WTC11 (cell line): ENCODE data around the gene BET1. TPM values are rescaled to one million over a fixed set of nuclear protein-coding genes. Genes with fewer than 3 reads are reported as not detected.

ENCODE experiments used
- ATAC-seq: fragments of 200-7000 bp; cut with Tn5 transposase; 2 replicates; pipeline ENCODE4 v1.10.0; 2021; ENCODE audit warnings: mild to moderate bottlenecking, moderate library complexity
- CTCF ChIA-PET: fragments of 300-600 bp; sonication (Branson Sonifier 250); formaldehyde crosslinking; loops from one replicate; lab custom pipeline; 2021; ENCODE audit warnings: antibody characterized with exemption; lab: Charles Lee
- POLR2A ChIA-PET: fragments of 350-600 bp; sonication (Branson Sonifier 250); formaldehyde crosslinking; loops from one replicate; lab custom pipeline; 2021; ENCODE audit warnings: antibody characterized with exemption; lab: Charles Lee
- DNase-seq: peaks from one replicate; pipeline ENCODE4 v3.0.0; 2021; ENCODE audit warnings: low spot score
- H3K27ac Mint-ChIP-seq: 2 replicates; pipeline ENCODE4 v1.8.0; 2021; ENCODE audit warnings: mixed read lengths
- H3K27me3 Mint-ChIP-seq: 2 replicates; pipeline ENCODE4 v1.8.0; 2021; ENCODE audit warnings: low read depth, mild to moderate bottlenecking, moderate library complexity, mixed read lengths
- H3K36me3 Mint-ChIP-seq: 2 replicates; pipeline ENCODE4 v1.8.0; 2021; ENCODE audit warnings: mixed read lengths
- H3K4me1 Mint-ChIP-seq: 2 replicates; pipeline ENCODE4 v1.8.0; 2022; ENCODE audit warnings: mixed read lengths
- H3K4me3 Mint-ChIP-seq: 2 replicates; pipeline ENCODE4 v1.8.0; 2021; ENCODE audit warnings: mild to moderate bottlenecking, moderate library complexity, mixed read lengths
- H3K9me3 Mint-ChIP-seq: 2 replicates; pipeline ENCODE4 v1.8.0; 2021; ENCODE audit warnings: mixed read lengths
- AFF4 ChIP-seq: sonication (generic); formaldehyde crosslinking; IDR thresholded peaks from 2 replicates; pipeline ENCODE4 v1.8.1; 2023; ENCODE audit warnings: mild to moderate bottlenecking, missing genetic modification reagents, borderline replicate concordance
- ARID4B ChIP-seq: sonication (generic); formaldehyde crosslinking; IDR thresholded peaks from 2 replicates; pipeline ENCODE4 v1.8.0; 2023; ENCODE audit warnings: missing genetic modification reagents, mild to moderate bottlenecking, borderline replicate concordance
- CBFB ChIP-seq: sonication (generic); formaldehyde crosslinking; IDR thresholded peaks from 2 replicates; pipeline ENCODE4 v1.8.1; 2022; ENCODE audit warnings: mild to moderate bottlenecking, low read depth, missing genetic modification reagents
- E2F5 ChIP-seq: sonication (generic); formaldehyde crosslinking; IDR thresholded peaks from 2 replicates; pipeline ENCODE4 v1.8.1; 2022; ENCODE audit warnings: mild to moderate bottlenecking, moderate library complexity, missing genetic modification reagents
- ETV6 ChIP-seq: sonication (generic); formaldehyde crosslinking; IDR thresholded peaks from 2 replicates; pipeline ENCODE4 v1.8.1; 2022; ENCODE audit warnings: mild to moderate bottlenecking, missing genetic modification reagents
- GTF2I ChIP-seq: fragments of 250-450 bp; sonication (Bioruptor Pico); conservative IDR thresholded peaks from 2 replicates; pipeline ENCODE4 v1.4.0; 2021; ENCODE audit warnings: mild to moderate bottlenecking
- HMGXB4 ChIP-seq: sonication (generic); formaldehyde crosslinking; IDR thresholded peaks from 2 replicates; pipeline ENCODE4 v1.8.1; 2023; ENCODE audit warnings: mild to moderate bottlenecking, moderate library complexity, missing genetic modification reagents
- IRF2 ChIP-seq: sonication (generic); formaldehyde crosslinking; IDR thresholded peaks from 2 replicates; pipeline ENCODE4 v1.8.0; 2022; ENCODE audit warnings: low read depth, missing genetic modification reagents, borderline replicate concordance
- JAZF1 ChIP-seq: fragments of 250-450 bp; sonication (Bioruptor Pico); IDR thresholded peaks from 2 replicates; pipeline ENCODE4 v1.9.0; 2021; ENCODE audit warnings: moderate library complexity, mild to moderate bottlenecking, inconsistent platforms
- JUN ChIP-seq: sonication (generic); formaldehyde crosslinking; IDR thresholded peaks from 2 replicates; pipeline ENCODE4 v1.8.0; 2023; ENCODE audit warnings: mild to moderate bottlenecking, missing genetic modification reagents
- MLX ChIP-seq: sonication (generic); formaldehyde crosslinking; IDR thresholded peaks from 2 replicates; pipeline ENCODE4 v1.8.1; 2023; ENCODE audit warnings: mild to moderate bottlenecking, missing genetic modification reagents, moderate library complexity
- NFE2L1 ChIP-seq: sonication (generic); formaldehyde crosslinking; IDR thresholded peaks from 2 replicates; pipeline ENCODE4 v1.8.1; 2023; ENCODE audit warnings: missing genetic modification reagents
- NR1H2 ChIP-seq: sonication (generic); formaldehyde crosslinking; IDR thresholded peaks from 2 replicates; pipeline ENCODE4 v1.9.0; 2021; ENCODE audit warnings: mild to moderate bottlenecking, moderate library complexity, missing genetic modification reagents
- NR2C2 ChIP-seq: sonication (generic); formaldehyde crosslinking; IDR thresholded peaks from 2 replicates; pipeline ENCODE4 v1.8.0; 2022; ENCODE audit warnings: mild to moderate bottlenecking, missing genetic modification reagents
- RELA ChIP-seq: sonication (generic); formaldehyde crosslinking; IDR thresholded peaks from 2 replicates; pipeline ENCODE4 v1.8.1; 2022; ENCODE audit warnings: missing genetic modification reagents, mild to moderate bottlenecking, borderline replicate concordance
- SMAD4 ChIP-seq: sonication (generic); formaldehyde crosslinking; IDR thresholded peaks from 2 replicates; pipeline ENCODE4 v1.8.0; 2022; ENCODE audit warnings: mild to moderate bottlenecking, missing genetic modification reagents
- TEAD1 ChIP-seq: sonication (generic); formaldehyde crosslinking; IDR thresholded peaks from 2 replicates; pipeline ENCODE4 v1.8.0; 2022; ENCODE audit warnings: mild to moderate bottlenecking, missing genetic modification reagents
- ZMAT4 ChIP-seq: fragments of 250-450 bp; sonication (Bioruptor Pico); IDR thresholded peaks from 2 replicates; pipeline ENCODE4 v1.9.0; 2021; ENCODE audit warnings: mild to moderate bottlenecking
- ZNF121 ChIP-seq: sonication (generic); formaldehyde crosslinking; IDR thresholded peaks from 2 replicates; pipeline ENCODE4 v1.8.0; 2023; ENCODE audit warnings: missing genetic modification reagents
- ZNF263 ChIP-seq: sonication (generic); formaldehyde crosslinking; IDR thresholded peaks from 2 replicates; pipeline ENCODE4 v1.8.1; 2022; ENCODE audit warnings: low read depth, mild to moderate bottlenecking, moderate library complexity, missing genetic modification reagents
- ZNF671 ChIP-seq: fragments of 250-450 bp; sonication (Bioruptor Pico); IDR thresholded peaks from 2 replicates; pipeline ENCODE4 v1.8.0; 2021; ENCODE audit warnings: mild to moderate bottlenecking
- total RNA-seq: library from RNA; stranded (reverse); gene quantifications from 3 replicates; pipeline ENCODE4 v1.2.3, GENCODE V29; 2021

Gene BET1
- total RNA-seq, 1 experiment from 2014 or later, result 26.7 TPM

GRCh38 chr7:94048755-94049154 lies 44.6 kb upstream of the BET1 start:
- ChIA-PET CTCF (no interaction called here), POLR2A (no interaction called here)
- Mint-ChIP-seq H3K36me3 (no peaks in the 10 kb centered on the region), H3K4me1 (peaks cover 34% of the 10 kb centered on the region), H3K9me3 (no peaks in the 10 kb centered on the region), H3K27ac (no peak overlapping the region), H3K4me3 (no peak overlapping the region), H3K27me3 (no peaks in the 10 kb centered on the region)
- TF ChIP-seq E2F5 (CRISPR knock-in tag), result no peak
- TF ChIP-seq ETV6 (CRISPR knock-in tag), result no peak
- TF ChIP-seq IRF2 (CRISPR knock-in tag), result no peak
- no peak for TF ChIP-seq ARID4B (CRISPR knock-in tag)
- no peak for TF ChIP-seq ZMAT4
- ATAC-seq (no peak), DNase-seq (no peak)

- POLR2A ChIA-PET, result no interaction called here
- ATAC-seq (no peak), DNase-seq (no peak)
- Mint-ChIP-seq H3K9me3 (no peaks in the 10 kb centered on the region), H3K4me3 (no peak overlapping the region), H3K27me3 (no peaks in the 10 kb centered on the region), H3K4me1 (peaks cover 26% of the 10 kb centered on the region), H3K27ac (no peak overlapping the region), H3K36me3 (no peaks in the 10 kb centered on the region)
- CTCF ChIA-PET, result no interaction called here
- TF ChIP-seq SMAD4 (CRISPR knock-in tag) (no peak), RELA (CRISPR knock-in tag) (no peak), JUN (no peak), JAZF1 (no peak), NR1H2 (CRISPR knock-in tag) (no peak), CBFB (no peak), GTF2I (no peak), NFE2L1 (CRISPR knock-in tag) (no peak), AFF4 (CRISPR knock-in tag) (no peak), MLX (CRISPR knock-in tag) (no peak), NR2C2 (no peak), ZNF121 (CRISPR knock-in tag) (no peak), HMGXB4 (CRISPR knock-in tag) (no peak), E2F5 (CRISPR knock-in tag) (no peak), TEAD1 (CRISPR knock-in tag) (no peak), ZNF671 (CRISPR knock-in tag) (no peak), ZNF263 (CRISPR knock-in tag) (no peak)
These were observed 43.8 kb upstream of the BET1 start for GRCh38 chr7:94047956-94048355.
